NCI-H2171 (cell line): ENCODE measurements around the gene TMEM107.
A peak's percentile ranks its signal among the peaks of the same experiment; 100 is the strongest.

Source experiments
- DNase-seq: peaks from one replicate; lab custom pipeline; 2025; lab: John Stamatoyannopoulos, UW

Gene TMEM107

DNA sequence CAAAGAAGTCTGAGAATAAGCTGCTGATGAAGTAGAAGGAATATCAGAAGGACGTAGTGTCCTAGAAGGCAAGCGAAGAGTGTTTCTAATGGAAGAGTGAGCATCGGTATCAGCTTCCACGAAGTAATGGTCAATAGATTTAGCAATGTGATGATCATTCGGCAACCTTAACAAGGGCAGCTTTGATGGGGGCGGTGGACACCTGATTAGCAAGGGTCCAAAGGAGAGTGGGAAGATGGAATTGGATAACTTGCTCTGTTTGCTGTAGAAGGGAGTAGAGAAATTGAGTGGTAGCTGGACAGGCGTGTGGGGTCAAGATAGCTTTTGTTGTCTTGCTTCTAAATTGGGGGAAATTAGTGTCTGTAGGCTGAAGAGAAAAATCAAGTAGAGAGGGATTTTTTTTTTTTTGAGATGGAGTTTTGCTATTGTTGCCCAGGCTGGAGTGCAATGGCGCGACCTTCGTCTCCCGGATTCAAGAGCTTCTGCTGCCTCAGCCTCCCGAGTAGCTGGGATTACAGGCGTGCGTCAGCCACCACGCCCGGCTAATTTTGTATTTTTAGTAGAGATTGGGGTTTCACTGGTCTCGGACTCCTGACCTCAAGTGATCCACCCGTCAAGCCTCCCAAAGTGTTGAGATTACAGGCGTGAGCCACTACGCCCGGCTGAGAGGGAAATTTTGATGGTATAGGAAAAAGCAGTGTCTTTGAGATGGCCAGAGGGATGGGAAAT lies 38.4 kb downstream of the TMEM107 start:
- no peak for DNase-seq

DNA sequence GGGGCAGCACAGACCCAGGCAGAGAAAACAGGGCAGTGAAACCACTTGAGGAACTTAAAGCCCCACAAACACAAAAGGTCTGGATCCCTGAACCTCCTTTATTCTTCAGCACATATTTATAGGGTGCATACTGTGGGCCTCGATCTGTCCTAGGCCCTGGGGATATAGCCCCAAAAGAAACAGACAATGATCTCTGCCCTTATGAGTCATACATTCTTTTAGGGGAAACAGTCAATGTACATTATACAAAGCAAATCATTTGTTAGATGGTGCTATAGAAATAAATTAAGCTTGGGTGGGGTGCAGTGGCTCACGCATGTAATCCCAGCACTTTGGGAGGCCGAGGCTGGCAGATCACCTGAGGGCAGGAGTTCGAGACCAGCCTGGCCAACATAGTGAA lies 42.2 kb downstream of the TMEM107 start:
- no peak for DNase-seq

DNA sequence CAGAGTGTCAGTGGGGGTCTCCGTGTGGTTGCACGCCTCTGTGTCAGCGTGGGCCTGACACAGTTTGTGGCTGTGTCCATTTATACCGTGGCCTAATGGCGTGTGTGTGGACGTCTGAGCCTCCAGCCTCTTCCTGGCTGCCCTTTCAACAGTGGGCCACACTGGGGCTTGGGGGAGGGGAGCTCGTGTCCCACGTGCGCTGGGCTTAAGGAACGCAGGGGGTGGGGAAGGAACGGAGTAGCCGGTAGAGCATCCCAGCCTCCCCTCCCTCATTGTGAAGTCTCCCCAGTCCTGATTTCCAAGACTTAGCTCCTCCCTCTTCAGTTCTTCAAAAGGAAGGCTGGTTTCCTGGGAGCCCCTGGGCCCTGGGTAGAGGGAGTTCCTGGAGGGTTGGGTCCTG lies 42.8 kb downstream of the TMEM107 start:
- no peak for DNase-seq

DNA sequence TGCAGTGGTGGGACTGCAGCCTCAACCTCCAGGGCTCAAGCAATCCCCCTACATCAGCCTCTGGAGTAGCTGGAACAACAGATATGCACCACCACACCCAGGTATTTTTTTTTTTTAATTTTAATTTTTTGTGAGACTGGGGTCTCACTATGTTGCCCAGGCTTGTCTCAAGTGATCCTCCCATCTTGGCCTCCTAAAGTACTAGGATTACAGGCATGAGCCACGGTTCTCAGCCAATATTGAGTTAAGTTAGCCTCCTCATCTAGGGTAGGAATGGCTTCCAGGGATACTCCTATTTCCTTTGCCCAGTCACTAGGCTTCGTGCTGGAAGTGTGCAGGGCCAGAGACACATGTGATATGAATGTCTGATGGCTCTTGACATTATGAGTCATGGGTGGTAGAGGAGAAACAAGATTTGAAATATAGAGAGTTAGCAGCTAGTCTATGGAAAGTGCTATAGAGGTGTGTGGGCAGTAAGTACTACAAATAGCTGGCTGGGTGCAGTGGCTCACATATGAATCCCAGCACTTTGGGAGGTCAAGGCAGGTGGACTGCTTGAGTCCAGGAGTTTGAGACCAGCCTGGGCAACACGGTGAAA lies 44.2 kb downstream of the TMEM107 start:
- no peak for DNase-seq

DNA sequence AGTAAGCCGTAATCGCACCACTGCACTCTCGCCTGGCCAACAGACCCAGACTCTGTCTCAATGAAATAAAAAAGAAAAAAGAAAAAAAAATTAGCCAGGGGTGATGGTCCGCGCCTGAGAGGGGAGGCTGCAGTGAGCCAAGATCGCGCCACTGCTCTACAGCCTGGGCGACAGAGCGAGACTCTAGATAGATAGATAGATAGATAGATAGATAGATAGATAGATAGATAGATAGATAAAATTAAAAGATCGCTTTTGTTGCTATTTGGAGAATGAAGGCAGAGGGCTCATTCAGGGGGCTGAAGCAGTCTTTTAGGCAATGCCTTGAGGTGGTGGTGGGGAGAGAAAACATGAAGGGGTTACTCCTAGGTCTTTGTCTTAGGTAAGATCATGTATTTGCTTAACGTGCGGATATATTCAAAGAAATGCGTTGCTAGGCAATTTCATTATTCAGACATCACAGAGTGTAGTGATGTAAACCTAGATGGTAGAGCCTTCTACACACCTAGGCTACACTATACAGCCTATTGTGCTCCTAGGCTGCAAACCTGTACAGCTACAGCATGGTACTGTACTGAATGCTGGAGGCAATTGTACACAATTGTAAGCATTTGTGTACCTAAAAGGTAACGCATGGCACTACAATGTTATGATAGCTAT lies 47.9 kb downstream of the TMEM107 start:
- no peak for DNase-seq

DNA sequence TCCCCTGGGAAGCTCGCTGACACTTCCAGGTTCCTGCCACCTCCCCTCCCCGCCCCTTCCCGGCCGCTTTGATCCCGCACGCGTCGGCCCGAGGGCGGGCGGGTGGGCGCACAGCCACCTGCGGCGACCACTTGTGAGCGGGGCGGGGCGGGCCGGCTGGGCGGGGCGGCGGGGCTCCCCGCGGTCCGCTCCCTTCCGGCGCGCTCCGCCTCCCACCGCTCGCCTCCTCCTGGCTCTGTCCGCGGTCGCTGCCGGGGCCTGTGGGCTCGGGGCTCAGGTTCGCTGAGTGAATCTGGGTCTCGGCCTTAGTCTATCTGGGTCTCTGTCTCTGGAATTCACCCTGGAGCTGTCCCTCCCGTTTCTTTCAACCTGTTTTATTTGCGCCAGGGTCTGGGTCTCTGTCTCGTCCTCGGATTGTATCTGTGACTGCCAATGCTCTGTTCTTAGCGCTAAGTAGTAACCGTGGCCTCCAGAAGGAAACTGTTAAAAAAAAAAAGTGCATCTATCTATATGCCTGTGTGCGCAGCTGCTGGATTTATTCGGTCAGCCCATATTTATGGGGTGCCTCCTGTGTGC lies 49.6 kb downstream of the TMEM107 start:
- DNase-seq = peak; percentile 69

DNA sequence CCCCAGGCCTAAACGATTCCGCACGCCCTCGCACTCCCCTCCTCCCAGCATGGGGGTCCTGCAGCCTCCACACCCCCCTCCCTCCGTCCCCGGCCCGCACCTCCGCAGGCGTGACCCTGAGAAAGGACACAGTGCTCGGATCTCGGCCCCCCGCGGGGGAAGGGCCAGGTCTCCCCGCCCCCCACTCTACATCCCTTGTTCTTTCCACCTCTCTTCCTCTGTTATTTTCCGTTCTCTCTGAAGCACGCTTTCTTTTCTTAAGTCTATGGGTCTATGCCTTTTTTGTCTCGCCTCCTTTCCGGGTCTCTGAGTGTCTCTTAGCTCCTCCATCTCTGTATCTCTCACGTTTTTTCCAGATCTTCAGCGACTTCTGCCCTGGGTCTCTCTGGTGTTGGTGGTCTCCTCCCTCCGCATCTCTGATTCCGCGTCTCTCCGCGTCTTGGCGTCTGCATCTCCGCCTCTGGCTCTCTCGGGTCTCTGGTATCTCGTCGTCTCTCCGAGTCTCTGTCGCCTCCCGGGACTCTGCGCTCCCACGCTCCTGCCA lies 50.2 kb downstream of the TMEM107 start:
- DNase-seq = no peak

DNA sequence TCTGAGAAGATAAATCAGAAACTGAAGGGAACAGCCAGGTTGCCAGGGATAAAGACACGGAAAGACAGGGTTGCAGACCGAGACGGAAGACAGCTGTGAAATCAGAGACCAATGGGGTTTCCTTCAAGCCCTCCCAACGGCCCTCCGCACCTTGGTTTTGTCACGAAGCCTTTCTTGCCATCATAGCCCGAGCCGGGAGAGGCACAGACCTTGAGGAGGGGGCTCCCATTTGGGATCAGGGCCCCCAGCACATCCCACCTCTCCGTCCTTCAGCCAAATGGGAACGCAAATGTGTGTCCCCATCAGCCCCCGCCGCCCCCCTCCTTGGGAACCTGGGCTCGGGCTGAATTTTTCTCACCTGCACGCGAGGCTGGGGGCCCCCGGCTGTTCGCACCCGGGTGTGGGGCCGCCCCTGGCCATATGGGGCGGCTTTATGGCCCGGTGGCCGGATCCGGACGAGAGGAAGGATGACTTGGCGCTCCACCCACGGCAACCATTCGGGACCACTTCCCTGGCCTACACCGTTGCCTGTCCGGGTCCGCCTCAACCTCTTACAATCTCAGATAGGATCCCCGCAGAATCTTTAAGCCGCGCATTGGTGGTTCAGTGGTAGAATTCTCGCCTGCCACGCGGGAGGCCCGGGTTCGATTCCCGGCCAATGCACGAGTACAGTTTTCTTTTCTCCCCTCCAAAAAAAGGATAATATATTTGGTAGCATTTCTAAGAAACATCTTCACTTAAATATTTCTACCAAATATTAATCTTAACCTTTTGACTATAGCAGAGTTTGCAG lies 50.8 kb downstream of the TMEM107 start:
- DNase-seq = no peak

DNA sequence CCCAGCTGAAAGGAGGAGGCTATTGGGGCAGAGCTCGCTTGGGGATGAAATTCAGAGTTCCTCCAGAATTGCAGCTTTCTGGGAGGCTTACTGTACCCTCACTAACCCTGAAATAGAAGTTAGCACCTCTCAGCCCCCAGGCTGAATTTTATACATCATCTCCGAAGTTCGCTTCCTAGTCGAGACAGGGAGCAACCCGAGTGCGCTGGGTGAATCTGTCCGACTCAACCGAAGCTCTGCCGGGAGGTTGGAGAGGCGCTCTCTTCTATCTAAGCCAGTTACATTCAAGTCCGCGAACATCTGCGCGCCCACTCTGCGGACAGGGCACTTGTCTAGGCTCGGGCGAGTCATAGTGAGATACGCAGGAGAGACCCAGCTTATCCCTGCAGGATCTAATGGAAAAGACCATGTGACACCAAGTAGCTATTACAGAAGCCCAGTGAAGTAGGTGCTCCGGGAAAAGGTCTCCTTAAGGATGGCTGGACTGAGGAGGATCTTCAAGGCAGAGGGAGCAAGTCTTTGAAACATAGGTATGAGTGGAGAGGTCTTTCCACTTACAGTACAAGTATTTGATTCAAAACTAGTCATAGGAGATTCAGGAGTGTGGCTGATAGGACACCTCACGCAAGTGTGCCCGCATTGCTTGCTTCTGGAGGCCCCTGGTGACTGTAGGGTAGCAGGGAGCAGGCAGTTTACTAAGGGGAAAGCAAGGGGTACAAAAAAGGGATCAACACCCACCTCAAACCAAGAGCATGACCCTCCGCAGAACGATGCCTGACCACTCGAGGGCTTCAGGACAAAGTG lies 51.6 kb downstream of the TMEM107 start:
- no peak for DNase-seq

DNA sequence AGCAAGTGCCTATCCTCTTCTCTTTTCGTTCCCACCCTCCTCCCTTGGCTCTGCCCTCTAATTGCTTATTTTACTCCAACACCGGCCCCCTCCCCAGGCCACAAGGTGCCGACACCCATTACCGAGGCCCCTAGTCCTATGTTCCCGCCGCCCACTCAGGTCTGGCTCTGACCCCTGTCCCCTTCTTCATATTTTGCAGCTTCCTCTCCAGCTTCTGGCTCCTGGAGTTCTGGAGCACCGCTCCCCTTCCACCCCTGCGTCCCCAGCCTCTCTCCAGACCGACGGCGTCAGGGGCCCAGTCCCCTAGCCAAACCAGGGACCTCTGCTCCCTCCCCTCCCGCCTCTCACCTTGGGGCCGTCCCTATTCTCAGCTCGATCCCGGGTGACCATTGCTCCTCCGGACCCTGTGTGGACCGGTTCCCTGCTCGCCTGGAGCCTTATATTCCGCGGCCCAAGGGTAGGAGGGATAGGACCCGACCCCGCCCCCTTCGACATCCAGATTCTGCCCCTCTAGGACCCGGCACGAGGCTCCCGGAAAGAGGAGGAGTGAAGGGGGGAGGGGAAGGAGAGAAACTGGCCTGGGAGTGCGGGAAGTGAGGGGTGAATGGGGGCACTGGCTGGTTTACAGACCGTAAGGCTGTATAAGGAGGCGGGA lies 52.4 kb downstream of the TMEM107 start, which contains the start of gene HES7:
Gene HES7, minus strand, starts transcription at position 412 of the 655 bp plus-strand sequence. Its CDS starts 22 bp downstream, at position 390.
- DNase-seq = no peak

DNA sequence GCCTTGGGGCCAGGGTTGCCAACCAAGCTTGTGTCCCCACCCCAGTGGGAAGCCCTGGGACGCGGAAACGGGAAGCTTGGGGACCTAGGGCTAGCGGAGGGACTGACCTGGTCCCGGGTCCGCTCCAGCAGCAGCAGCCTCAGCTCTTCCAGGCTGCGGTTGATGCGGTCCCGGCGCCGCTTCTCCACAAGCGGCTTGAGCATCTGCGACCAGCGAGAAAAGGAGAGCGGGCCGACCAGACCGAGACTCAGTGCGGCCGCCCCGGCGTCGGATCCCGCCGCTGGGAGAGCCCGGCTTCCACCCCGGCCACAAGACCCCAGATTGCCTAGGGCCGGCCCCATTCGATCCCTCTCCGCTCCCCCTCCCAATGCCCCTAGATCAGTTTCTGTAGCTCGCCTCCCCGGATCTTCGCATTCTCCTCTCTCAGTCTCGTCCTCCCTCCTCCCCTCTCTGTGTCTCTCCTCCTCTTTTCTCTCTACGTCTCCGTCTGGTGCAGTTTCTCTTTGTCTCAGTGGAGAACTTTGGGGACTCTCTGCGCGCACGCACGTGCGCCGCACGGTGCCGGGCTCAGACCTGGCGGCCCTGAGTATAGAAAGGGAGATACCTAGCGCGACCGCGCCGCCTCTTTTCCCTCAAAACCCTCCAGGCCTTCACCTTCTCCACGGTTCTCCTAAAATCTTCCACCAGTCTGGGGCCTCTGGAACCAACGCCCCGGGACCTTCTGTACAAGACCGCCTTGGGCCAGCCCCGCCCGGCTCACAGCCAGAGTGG lies 53.1 kb downstream of the TMEM107 start:
- DNase-seq = no peak
